COLO829 (cell line): Measurements from ENCODE around the gene HBG2.
"Not testable (repeated sequence)": the region's sequence is repeated elsewhere in the genome, so short reads cannot be mapped to it uniquely, and the experiment has no call there.

Source experiments
- DNase-seq: peaks from one replicate; pipeline ENCODE4 v3.0.0; 2012; ENCODE audit warnings: low spot score

Gene HBG2

DNA sequence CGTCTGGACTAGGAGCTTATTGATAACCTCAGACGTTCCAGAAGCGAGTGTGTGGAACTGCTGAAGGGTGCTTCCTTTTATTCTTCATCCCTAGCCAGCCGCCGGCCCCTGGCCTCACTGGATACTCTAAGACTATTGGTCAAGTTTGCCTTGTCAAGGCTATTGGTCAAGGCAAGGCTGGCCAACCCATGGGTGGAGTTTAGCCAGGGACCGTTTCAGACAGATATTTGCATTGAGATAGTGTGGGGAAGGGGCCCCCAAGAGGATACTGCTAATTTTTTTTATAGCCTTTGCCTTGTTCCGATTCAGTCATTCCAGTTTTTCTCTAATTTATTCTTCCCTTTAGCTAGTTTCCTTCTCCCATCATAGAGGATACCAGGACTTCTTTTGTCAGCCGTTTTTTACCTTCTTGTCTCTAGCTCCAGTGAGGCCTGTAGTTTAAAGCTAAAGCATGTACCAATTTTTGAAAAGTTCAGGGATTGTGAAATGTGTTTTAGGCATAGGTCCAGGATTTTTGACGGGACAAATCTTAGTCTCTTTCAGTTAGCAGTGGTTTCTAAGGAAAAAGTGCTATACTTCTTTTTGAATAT lies 4.7 kb downstream of the HBG2 start, which contains the start of gene HBG1:
Gene HBG1, minus strand, starts transcription at position 51 of the 590 bp plus-strand sequence. CDS start 53 bp downstream, outside the sequence.
- not testable (repeated sequence) for DNase-seq

DNA sequence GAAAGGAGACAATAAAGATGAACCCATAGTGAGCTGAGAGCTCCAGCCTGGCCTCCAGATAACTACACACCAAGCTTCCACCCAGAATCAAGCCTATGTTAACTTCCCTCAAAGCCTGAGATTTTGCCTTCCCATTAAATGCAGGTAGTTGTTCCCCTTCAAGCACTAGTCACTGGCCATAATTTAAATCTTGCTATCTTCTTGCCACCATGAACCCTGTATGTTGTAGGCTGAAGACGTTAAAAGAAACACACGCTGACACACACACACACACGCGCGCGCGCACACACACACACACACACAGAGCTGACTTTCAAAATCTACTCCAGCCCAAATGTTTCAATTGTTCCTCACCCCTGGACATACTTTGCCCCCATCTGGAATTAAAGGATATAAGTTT lies 6.1 kb downstream of the HBG2 start:
- not testable (repeated sequence) for DNase-seq

DNA sequence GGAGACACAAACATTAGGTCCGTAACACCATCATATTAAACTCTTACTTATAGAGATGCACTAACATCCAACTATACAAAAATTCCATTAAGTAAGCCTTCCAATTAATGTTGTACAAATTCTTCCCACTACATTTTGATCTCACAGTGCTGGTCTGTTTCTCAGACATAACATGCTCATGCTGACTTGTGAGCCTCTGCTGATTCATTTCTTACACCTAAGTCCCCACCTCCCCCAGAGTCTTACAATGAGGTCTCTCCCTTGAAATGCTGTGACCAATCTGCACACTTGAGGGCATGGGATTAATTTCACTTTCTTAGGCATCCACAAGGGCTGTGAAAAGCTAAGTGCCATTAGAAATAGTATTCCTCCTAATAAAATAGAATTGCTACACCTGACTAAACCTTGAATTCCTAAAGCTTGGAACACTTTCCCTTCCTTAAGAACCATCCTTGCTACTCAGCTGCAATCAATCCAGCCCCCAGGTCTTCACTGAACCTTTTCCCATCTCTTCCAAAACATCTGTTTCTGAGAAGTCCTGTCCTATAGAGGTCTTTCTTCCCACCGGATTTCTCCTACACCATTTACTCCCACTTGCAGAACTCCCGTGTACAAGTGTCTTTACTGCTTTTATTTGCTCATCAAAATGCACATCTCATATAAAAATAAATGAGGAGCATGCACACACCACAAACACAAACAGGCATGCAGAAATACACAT lies 6.9 kb downstream of the HBG2 start:
- DNase-seq: no peak

DNA sequence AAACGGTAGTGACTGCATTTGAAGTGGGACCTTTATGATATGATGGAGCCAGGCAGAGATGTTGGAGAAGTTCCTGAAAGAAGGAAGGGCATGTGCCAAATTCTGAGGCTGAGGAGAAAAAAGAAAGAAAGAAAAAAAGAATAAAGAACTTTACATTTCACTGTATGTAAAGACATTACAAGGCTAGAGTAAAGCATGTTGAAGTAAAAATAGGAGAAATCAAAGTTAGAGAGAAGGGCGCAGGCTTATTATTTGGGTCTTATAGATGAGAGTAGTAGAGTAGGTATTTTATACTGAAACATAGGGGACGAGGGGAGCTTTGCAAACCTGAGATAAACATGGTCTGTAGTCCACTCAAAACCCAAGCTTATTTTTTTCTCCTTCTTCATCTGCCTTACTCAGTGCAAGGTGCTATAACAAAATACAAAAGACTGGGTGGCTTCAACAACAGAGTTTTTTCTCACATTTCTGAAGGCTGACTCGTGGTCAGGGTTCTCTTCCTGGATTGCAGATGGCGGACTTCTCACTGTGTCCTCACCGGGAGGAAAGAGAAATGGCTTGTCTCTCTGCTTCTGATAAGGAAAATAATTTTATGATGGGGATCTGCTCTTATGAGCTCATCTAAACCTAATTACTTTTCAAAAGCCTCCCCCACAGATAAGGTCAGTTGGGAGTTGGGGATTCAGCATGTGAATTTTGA lies 7.7 kb downstream of the HBG2 start:
- no peak for DNase-seq

DNA sequence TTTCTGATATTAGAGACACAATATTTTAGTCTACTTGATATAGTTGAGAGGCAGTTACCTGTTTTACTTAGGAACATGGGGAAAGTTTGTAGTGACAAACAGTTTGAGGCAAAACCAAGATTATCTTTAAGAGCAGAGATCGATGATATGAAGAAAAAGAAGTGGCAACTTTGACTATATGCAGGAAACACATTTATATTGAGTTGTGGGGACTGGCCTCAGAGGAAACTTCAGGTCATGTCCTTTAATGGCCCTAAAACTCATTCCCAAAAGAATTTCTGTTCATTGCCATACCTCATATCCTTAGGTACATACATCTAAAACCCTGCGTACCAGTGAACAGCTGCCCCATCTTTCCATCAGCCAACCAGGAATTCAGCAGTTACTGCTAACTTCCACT lies 9.4 kb downstream of the HBG2 start:
- DNase-seq: no peak

DNA sequence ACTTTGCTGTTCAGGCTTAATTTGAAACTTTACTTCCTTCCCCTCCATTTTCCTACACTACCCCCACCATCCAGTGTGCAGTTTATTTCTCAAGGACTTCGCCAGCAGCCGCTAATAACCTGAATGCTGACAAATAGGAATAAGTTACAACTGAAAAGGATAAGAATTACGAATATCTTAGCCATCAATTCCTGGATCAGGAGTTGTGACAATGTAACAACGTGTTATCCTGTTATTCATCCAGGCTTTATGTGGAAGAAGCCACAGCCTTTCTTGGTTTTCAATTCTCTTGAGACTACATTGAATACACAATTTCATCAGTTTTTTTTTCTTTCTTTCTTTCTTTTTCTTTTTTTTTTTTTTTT lies 10.8 kb downstream of the HBG2 start:
- DNase-seq: no peak

DNA sequence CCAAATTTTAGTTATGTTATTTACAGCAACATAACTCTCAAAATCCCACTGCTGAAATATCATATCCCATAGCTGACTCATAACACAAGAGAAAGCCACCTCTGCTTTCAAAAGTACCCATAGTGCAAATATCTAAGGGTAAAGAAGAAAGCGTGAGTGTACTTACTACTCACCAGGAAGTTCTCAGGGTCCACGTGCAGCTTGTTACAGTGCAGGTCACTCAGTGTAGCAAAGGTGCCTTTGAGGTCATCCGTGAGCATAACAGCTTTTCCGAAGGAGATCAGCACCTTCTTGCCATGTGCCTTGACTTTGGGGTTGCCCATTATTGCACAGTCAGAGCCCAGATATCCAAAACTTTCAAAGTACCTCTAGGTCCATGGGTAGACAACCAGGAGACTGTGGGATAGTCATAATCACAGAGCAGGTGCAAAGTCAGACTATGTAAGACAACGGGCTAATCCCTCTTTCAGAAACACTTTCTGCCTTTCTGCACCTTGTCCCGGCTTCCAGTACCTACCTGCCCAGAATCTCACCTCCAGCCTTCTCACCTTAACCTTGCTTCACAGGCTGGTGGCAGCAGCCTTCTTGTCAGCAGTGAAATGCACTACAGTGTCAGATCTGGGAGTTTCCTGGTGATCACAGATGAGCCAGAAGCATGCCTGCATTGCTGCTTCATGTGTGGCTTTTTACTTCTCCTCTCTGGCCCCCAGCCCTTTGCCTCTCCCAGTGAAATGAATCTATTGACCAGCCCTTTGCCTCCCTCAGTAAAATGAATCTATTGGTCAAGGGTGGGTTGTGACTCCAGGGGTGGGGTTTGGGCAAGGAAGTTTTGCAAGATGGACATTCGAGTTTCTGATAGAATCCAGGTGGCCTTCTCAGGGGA lies 11.4 kb downstream of the HBG2 start:
- DNase-seq: no peak

DNA sequence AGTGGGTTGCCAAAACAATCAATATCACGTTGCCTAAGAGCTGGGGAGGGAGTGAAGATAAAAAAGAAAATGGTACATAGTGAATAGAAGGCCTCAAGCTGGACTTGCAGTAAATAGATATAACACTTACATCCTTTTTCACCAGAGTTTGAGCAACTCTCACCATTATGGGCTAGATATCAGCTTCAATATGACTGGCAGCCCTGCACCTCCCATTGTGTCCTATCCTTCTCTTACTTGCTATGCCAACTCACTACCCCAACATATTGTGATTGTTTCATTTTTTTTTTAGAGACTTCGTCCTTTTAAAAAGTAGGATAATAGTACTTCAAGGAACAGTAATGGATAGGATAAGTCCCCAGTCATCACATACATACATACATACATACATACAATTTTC lies 12.4 kb downstream of the HBG2 start:
- no peak for DNase-seq

DNA sequence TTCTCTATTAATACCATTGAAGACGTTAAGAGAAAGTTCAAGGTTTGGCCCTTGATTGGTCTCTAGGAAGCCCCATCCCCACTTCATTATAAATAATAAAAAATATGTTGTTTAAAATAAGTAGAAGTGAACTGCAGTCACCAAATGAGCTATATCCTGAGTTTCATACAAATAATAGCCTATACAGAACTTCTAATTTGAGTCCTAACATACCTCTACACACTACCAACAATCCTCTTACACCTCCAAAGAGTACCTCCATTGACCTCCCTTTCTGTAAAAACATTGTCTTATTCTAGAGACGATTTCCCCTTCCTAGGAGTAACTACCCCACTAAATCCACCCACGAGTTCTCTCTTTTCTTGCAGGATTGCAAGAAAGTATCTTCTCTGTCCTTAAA lies 13.1 kb downstream of the HBG2 start:
- DNase-seq: no peak

DNA sequence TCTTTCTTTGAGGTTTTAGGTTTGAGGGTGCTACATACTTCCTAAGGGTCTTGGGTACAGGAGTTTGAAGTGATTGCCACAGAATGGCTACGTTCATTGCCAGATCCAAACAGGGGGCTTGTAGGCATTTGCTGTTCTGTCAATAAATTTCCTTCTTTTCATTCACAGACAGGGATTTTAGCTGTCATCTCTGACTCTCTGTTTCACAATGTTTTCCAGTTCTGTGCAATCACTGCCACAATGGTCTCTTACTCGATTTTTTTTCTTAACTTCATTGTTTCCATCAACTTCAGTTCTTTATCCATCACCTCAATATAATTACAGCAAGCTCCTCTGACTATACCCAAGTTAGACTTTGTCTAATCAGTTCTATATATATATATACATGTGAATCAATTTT lies 14.1 kb downstream of the HBG2 start:
- no peak for DNase-seq

DNA sequence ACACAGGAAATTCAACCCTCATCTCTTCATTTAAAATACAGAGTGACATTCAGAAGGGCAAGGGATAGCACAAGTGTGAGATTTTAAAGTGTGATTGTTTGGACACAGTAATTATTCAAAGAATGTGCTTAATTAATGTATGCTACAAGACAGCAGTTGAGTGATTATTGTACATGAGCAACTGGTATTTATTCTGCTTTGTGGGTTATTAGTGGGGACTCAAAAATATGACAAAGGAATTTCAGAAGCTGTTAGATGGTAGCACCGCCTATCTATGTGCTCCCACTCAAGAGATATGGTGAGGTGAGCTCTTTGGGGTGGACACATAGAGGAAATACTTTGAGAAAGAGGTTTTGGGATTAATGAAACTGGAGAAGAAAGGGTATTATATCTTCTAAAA lies 14.5 kb downstream of the HBG2 start:
- DNase-seq: no peak

DNA sequence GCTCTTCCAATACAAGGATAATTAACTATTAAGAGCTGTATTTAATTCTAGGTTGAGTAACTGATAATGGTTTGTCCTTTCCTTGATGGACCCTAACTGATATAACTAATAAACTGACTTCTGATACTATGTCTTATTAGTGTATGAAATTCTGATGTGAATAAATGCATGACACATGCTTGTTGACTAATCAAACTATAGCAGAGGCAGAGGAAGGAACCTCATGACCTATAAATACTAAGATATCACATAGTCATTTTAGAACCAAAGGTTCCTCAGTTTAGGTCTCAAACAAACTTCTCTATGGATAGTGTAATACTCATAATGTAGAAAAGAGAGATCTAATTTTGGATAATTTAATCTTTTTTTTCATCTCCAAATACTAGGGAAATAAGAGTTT lies 15.5 kb downstream of the HBG2 start:
- no peak for DNase-seq

DNA sequence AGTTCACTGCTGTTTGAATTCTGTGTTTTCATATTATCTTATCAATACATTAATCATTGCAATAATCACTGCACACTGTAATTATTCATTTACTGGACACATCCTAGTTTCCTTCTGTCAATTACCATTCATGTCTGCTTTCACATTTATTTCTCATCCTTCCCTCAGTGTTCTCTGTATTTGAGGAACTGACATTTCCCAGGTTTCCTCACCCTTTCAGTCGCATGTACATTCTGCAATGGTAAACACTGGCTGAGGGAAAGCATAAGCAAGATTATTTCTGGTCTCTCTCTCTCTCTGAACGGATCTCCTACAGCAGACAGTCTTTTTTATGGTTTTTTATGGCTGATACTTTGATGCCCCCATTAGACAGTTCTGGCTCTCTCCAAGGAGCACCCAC lies 16.1 kb downstream of the HBG2 start:
- DNase-seq: no peak

DNA sequence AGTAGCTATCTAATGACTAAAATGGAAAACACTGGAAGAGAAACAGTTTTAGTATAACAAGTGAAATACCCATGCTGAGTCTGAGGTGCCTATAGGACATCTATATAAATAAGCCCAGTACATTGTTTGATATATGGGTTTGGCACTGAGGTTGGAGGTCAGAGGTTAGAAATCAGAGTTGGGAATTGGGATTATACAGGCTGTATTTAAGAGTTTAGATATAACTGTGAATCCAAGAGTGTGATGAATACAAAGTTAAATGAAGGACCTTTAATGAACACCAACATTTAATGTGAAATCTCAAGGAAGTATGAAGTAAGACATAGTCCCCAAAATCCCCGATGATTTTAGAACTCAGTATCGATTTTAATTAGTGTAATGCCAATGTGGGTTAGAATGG lies 17.2 kb downstream of the HBG2 start:
- DNase-seq: no peak

DNA sequence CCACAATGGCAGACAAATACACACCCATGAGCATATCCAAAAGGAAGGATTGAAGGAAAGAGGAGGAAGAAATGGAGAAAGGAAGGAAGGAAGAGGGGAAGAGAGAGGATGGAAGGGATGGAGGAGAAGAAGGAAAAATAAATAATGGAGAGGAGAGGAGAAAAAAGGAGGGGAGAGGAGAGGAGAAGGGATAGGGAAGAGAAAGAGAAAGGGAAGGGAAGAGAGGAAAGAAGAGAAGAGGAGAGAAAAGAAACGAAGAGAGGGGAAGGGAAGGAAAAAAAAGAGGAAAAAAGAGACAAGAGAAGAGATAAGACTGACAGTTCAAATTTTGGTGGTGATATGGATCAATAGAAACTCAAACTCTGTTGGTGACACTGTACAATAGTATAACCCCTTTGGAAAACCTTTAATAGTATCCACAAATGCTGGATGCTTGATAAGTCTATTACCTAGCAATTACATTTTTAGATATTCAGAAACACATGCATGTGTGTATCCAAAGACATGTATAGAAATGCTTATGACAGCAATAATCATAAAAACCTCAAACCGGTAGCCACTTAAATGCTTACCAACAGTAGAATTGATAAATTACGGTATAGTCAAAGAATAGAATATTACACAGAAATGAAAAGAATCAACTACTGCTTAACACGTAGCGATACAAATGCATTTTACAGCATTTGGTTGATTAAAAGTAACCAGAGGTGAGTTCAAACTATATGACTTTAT lies 19.1 kb downstream of the HBG2 start:
- no peak for DNase-seq

DNA sequence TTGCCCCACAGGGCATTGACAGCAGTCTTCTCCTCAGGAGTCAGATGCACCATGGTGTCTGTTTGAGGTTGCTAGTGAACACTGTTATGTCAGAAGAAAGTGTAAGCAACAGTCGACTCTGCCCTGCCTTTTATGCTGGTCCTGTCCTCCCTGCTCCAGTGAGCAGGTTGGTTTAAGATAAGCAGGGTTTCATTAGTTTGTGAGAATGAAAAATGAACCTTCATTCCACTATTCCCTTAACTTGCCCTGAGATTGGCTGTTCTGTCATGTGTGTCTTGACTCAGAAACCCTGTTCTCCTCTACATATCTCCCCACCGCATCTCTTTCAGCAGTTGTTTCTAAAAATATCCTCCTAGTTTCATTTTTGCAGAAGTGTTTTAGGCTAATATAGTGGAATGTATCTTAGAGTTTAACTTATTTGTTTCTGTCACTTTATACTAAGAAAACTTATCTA lies 20.2 kb downstream of the HBG2 start, which contains the start of gene HBD:
Gene HBD, minus strand, starts transcription at position 103 of the 454 bp plus-strand sequence. Its CDS starts 50 bp downstream, at position 53.
- DNase-seq: no peak

DNA sequence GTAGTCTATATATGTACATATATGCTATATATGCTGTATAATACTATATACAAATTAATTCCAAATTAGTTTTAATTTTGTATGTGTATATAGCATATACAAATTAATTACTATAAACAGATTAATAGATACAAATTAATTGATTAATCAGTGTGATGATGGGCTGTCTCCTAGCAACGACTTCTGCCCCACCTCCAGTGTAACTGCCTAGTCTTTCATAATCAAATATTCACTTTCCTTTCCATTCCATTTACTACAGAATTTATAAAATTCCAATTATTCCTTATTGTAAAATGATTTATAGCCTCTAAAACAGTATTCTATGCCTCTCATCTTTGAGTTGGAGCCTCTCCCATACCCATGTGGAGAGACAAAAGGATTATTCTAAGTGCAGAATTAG lies 21.3 kb downstream of the HBG2 start:
- no peak for DNase-seq

DNA sequence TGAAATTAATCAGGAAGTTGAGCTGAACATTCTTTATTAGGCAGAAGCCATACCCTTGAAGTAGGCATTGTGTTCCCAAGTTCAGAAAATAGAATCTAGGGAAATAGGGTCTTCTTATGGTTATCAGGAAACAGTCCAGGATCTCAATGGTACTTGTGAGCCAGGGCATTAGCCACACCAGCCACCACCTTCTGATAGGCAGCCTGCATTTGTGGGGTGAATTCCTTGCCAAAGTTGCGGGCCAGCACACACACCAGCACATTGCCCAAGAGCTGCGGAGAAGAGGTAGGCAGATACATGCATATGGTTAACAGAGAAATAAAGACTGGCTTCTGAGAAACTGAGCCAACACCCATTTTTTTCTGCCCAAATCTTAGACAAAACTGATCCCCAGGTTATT lies 21.8 kb downstream of the HBG2 start:
- DNase-seq: no peak

DNA sequence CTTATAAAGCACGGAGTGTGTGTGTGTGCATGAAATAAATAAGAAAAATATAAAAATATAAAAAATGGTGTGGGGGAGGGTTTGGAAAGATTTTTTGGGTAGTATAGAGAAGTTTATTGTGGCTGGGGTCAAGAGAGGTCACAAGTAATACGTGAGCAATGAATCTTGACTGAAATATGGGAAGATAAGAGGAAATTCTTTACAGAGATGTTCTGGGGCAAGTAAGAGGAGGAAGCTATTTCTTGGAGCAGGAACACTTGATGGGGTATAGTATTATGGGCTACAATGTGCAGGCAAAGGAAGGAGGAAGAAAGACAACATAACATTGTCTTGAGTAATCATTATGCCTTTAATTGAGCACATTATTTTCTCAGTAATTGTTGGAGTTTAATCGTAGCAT lies 22.4 kb downstream of the HBG2 start:
- DNase-seq: no peak

DNA sequence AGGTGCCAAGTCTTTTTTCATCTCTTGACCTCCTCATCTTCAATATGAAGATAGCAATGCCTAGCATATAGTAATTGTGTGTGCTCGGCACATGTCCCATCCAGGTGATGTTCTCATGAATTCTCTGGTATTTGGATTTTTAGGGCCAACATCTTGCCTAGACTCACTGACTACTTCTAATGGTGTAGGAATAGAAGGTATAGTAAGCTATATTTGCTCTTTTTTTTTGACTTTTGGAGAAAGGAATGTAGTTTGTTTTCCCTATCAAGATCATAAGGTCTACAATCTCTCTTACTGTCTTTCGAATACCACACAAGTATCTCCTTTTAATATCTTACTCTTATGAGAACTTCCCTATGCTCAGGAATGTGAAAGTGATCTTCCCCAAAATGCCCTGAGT lies 23.5 kb downstream of the HBG2 start:
- DNase-seq: no peak

DNA sequence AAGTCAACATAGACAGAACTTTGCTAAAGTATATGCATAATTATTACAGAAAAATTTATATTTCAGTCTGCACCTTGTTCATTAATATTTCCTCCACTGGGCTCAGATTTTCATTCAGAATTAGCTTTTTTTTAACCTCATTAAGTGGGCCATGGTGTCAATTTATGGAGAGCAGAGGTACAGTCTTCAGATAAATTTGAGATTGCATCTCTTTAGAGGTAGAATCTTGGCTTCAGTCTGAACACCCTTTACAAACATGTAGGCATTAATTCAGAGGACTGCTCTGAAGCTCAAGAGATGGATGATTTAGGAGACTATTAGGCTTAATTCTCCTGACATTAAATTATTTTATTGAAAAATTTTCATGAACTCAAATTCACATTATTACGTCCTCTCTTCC lies 24.3 kb downstream of the HBG2 start:
- no peak for DNase-seq

DNA sequence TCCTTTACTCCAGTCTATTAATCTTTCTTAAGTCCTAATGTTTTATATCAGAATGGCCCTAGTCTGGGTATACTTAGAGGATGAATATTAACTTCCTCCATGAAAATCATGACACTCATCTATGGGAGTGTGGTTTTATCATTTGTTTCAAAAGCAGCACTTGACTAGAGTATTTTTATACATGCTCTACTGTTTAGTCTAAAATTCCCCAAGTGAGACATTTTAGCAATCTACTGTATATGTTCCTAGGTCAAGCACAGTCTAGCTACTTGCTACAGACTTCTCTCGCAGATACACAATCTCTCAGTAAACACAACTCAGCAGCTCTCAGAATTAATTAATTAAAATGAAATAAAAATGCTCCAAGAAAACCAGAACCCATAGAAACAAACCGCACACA lies 24.8 kb downstream of the HBG2 start:
- DNase-seq: no peak
